HG02763 (cell line): ENCODE measurements around the gene NBPF9.
"Not testable (repeated sequence)": the region's sequence is repeated elsewhere in the genome, so short reads cannot be mapped to it uniquely, and the experiment has no call there.

ENCODE experiments used
- ATAC-seq: cut with Tn5 transposase; IDR thresholded peaks from one replicate; pipeline ENCODE4 v1.9.1; 2021; ENCODE audit warnings: mild to moderate bottlenecking, moderate library complexity; ENCODE audit not compliant: unreplicated experiment

Gene NBPF9

GRCh38 chr1:149013513-149013912 lies 89.8 kb downstream of the NBPF9 start:
- not testable (repeated sequence) for ATAC-seq

- not testable (repeated sequence) for ATAC-seq
Measured at GRCh38 chr1:149012599-149012998, 90.8 kb downstream of the NBPF9 start.

GRCh38 chr1:149009761-149010160 lies 93.6 kb downstream of the NBPF9 start:
- ATAC-seq, result not testable (repeated sequence)

GRCh38 chr1:149008769-149009168 lies 94.6 kb downstream of the NBPF9 start:
- ATAC-seq, result not testable (repeated sequence)

- not testable (repeated sequence) for ATAC-seq
Measured at GRCh38 chr1:149008326-149008725, 95.0 kb downstream of the NBPF9 start.
